ENCODE data around the gene ADAMTSL3.

Gene ADAMTSL3

DNA sequence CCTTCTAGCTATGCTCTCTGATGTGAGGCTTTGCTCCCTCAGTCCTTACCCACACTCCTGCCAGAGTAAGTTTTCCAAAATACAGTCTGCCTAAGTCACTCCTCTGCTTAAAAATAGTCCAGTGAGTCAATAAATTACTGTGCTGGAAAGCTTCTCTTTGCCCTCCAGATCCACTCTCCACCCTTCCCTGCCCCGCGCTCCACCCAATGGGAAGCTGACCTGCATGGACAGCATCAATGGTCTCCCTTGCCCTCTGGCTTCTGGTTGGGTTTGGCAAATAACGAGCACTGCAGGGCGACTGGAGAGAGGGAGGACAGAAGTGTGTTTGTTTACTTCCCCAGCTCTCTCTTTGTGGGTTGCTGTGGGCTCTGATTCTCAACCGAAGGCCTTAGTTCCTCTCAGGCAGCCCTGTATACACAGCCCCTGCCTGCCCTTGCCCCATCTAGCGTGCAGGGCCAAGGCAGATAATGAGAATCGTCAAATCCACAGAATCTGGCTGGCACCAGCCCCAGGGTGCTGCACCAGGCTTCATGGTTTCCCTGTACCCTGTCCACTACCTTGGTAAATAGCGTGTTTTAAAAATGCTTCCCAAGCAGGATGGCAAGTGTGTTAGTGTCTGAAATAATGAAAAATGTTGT lies 110.4 kb downstream of the ADAMTSL3 start:
- no peaks in the 10 kb centered on the region for H3K27me3 ChIP-seq (ENCODE audit: insufficient read depth, poor library complexity, severe bottlenecking)
- ATAC-seq (ENCODE audit: low read depth), result no peak
- H3K4me3 ChIP-seq (ENCODE audit: severe bottlenecking), result no peak overlapping the region
- DNase-seq (ENCODE audit: low spot score), result no peak
- TF ChIP-seq, protein P1, sequence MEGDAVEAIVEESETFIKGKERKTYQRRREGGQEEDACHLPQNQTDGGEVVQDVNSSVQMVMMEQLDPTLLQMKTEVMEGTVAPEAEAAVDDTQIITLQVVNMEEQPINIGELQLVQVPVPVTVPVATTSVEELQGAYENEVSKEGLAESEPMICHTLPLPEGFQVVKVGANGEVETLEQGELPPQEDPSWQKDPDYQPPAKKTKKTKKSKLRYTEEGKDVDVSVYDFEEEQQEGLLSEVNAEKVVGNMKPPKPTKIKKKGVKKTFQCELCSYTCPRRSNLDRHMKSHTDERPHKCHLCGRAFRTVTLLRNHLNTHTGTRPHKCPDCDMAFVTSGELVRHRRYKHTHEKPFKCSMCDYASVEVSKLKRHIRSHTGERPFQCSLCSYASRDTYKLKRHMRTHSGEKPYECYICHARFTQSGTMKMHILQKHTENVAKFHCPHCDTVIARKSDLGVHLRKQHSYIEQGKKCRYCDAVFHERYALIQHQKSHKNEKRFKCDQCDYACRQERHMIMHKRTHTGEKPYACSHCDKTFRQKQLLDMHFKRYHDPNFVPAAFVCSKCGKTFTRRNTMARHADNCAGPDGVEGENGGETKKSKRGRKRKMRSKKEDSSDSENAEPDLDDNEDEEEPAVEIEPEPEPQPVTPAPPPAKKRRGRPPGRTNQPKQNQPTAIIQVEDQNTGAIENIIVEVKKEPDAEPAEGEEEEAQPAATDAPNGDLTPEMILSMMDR (IDR thresholded peaks at IDR 0.05; ENCODE audit: poor library complexity, severe bottlenecking), result no peak
- no peak overlapping the region for H3K27ac ChIP-seq (ENCODE audit: poor library complexity, severe bottlenecking)
- H3K9me3 ChIP-seq (ENCODE audit: severe bottlenecking), result no peaks in the 10 kb centered on the region
- H3K36me3 ChIP-seq (ENCODE audit: low read depth), result no peaks in the 10 kb centered on the region
- no peaks in the 10 kb centered on the region for H3K4me1 ChIP-seq (ENCODE audit: insufficient read depth, poor library complexity, severe bottlenecking)

DNA sequence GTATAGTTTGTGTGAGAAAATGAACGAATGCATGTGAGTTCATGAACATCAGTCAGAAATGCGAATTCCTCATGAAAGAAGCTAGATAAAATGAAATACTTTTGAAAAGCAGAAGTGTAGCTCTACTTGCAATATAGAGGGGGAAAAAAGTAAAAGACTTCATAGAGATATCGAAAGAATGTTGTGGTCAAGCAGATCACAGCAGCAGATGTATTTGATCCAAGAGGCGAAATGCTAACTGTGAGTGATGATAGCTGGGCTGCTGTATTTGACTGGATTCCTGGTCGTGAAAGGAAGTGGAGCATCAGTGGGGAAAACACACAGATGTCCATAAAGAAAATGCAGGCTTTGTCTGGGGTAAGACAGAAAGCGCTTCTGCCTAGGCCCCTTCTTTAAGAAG lies 112.4 kb downstream of the ADAMTSL3 start:
- TF ChIP-seq, protein P1 (IDR thresholded peaks at IDR 0.05; ENCODE audit: poor library complexity, severe bottlenecking), result no peak
- DNase-seq (ENCODE audit: low spot score) (no peak), ATAC-seq (ENCODE audit: low read depth) (no peak)
- H3K9me3 ChIP-seq (ENCODE audit: severe bottlenecking), result no peaks in the 10 kb centered on the region
- no peaks in the 10 kb centered on the region for H3K4me1 ChIP-seq (ENCODE audit: insufficient read depth, poor library complexity, severe bottlenecking)
- H3K27me3 ChIP-seq (ENCODE audit: insufficient read depth, poor library complexity, severe bottlenecking), result no peaks in the 10 kb centered on the region
- no peak overlapping the region for H3K4me3 ChIP-seq (ENCODE audit: severe bottlenecking)
- H3K36me3 ChIP-seq (ENCODE audit: low read depth), result no peaks in the 10 kb centered on the region
- H3K27ac ChIP-seq (ENCODE audit: poor library complexity, severe bottlenecking), result no peak overlapping the region

DNA sequence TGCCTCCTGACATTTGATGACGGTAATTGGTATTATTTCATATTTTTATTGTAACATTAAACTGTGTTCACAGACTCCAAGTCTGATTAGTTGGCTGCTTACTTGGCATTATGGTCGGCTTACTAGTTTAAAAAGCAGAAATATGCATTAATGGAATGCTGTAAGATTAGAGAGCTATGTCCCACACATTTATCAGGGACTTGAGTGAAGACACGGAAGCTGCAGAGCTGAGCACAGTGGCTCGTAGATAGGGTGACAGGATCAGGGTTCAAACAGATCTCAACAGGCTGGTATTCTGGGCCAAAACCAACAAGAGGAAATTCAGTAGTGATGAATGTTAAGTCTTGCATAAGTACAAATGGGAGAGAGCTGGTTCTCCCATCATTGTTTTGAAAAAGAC lies 113.8 kb downstream of the ADAMTSL3 start:
- no peaks in the 10 kb centered on the region for H3K36me3 ChIP-seq (ENCODE audit: low read depth)
- no peaks in the 10 kb centered on the region for H3K9me3 ChIP-seq (ENCODE audit: severe bottlenecking)
- DNase-seq (ENCODE audit: low spot score) (no peak), ATAC-seq (ENCODE audit: low read depth) (no peak)
- no peak overlapping the region for H3K4me3 ChIP-seq (ENCODE audit: severe bottlenecking)
- H3K27ac ChIP-seq (ENCODE audit: poor library complexity, severe bottlenecking), result no peak overlapping the region
- TF ChIP-seq, protein P1 (IDR thresholded peaks at IDR 0.05; ENCODE audit: poor library complexity, severe bottlenecking), result no peak
- no peaks in the 10 kb centered on the region for H3K27me3 ChIP-seq (ENCODE audit: insufficient read depth, poor library complexity, severe bottlenecking)
- no peaks in the 10 kb centered on the region for H3K4me1 ChIP-seq (ENCODE audit: insufficient read depth, poor library complexity, severe bottlenecking)

DNA sequence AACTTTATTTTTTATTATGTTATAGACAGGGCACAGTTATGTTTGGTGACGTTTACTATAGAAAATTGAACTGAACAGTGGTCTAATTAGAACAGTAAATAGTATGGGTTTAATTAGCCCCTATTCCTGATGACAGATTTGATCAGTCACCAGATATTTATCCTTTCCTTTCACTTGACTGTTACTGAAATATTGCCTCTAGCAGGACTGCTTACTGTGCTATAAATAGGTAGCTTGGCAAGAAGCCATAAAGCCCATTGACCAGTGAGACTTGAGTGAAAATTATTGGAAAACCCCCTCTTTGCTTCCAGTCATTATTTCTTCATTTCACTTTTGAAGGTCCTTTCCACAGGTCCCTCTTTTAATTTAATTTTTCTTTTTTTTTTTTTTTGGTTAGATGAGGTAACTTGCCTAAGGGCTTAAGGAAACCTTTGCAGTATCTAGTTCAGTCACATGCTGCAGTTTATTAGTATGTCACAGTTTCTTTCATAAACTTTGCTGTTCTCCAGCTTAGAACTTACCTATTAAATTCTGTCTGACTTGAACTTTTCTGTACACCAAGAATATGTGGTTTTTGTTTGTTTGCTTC lies 115.6 kb downstream of the ADAMTSL3 start:
- Histone ChIP-seq H3K4me1 (ENCODE audit: insufficient read depth, poor library complexity, severe bottlenecking) (no peaks in the 10 kb centered on the region), H3K4me3 (ENCODE audit: severe bottlenecking) (no peak overlapping the region), H3K9me3 (ENCODE audit: severe bottlenecking) (no peaks in the 10 kb centered on the region), H3K36me3 (ENCODE audit: low read depth) (no peaks in the 10 kb centered on the region), H3K27me3 (ENCODE audit: insufficient read depth, poor library complexity, severe bottlenecking) (no peaks in the 10 kb centered on the region), H3K27ac (ENCODE audit: poor library complexity, severe bottlenecking) (no peak overlapping the region)
- TF ChIP-seq, protein P1 (IDR thresholded peaks at IDR 0.05; ENCODE audit: poor library complexity, severe bottlenecking), result no peak
- no peak for ATAC-seq (ENCODE audit: low read depth)
- DNase-seq (ENCODE audit: low spot score), result no peak

DNA sequence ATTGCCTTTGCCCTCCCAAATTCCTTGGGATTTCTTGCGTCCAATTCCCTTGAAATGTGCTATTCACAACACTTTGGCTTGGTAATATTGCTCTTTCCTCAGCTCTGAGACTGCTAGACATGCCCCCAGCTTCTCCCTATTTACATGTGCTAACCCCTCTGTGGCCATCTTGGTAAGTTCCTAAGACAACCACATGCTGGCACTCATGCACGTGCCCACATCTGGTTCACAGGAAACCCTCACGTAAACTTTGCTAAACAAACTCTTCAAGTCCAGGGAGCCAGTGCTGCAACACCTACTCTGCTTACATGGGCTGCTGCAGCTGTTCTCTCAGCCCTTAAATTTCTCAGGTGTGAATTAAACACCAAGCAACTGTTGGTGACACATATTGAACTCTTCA lies 121.8 kb downstream of the ADAMTSL3 start:
- no peaks in the 10 kb centered on the region for H3K9me3 ChIP-seq (ENCODE audit: severe bottlenecking)
- no peak for DNase-seq (ENCODE audit: low spot score)
- TF ChIP-seq, protein P1 (IDR thresholded peaks at IDR 0.05; ENCODE audit: poor library complexity, severe bottlenecking), result peak; percentile 9
- ATAC-seq (ENCODE audit: low read depth), result no peak
- H3K4me3 ChIP-seq (ENCODE audit: severe bottlenecking), result no peak overlapping the region
- H3K36me3 ChIP-seq (ENCODE audit: low read depth), result no peaks in the 10 kb centered on the region
- H3K27ac ChIP-seq (ENCODE audit: poor library complexity, severe bottlenecking), result no peak overlapping the region
- H3K4me1 ChIP-seq (ENCODE audit: insufficient read depth, poor library complexity, severe bottlenecking), result no peaks in the 10 kb centered on the region
- H3K27me3 ChIP-seq (ENCODE audit: insufficient read depth, poor library complexity, severe bottlenecking), result no peaks in the 10 kb centered on the region
